ENCODE data around the gene GCG.

GCG gene

GRCh38 chr2:162152147-162152546 is at the start of gene GCG:
Gene GCG (minus strand): TSS chr2:162152247. CDS start chr2:162149178, 3,069 bp downstream.
- no peak for TF ChIP-seq JUND (IDR thresholded peaks at IDR 0.05; ENCODE audit: low read depth)
- in situ Hi-C loops (cut with HindIII; ENCODE audit: low pct_unique_long_range_greater_than_20kb, low sequenced_read_pairs) = no loop called here

DNA sequence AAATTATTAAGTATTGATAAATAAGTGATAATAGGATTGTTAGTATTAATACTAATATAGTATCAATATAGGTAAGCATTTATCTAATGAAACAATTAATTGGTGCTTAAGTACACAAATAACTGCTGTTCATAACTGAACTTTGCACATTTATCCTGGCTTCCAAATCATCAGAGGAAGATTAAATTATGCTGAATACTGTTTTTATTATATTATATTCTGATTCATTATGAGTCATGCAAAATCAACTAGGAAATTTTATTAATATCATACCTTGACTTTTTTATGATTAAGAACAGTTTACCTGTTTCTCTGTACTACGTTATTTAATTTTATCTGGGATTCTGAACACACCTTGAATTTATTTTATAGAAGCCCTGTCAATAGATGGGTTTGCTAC is 48.6 kb upstream of the GCG start:
- no peak for TF ChIP-seq JUND (IDR thresholded peaks at IDR 0.05; ENCODE audit: low read depth)
- DNase-seq (ENCODE audit: low read depth in 1 of 2, low spot score in 1 of 2) = no peak
- in situ Hi-C loops (cut with HindIII; ENCODE audit: low pct_unique_long_range_greater_than_20kb, low sequenced_read_pairs) = no loop called here

More at GRCh38 chr2:162152147-162152546, at the start of gene GCG:
- no peak for DNase-seq (ENCODE audit: low read depth in 1 of 2, low spot score in 1 of 2)

DNA sequence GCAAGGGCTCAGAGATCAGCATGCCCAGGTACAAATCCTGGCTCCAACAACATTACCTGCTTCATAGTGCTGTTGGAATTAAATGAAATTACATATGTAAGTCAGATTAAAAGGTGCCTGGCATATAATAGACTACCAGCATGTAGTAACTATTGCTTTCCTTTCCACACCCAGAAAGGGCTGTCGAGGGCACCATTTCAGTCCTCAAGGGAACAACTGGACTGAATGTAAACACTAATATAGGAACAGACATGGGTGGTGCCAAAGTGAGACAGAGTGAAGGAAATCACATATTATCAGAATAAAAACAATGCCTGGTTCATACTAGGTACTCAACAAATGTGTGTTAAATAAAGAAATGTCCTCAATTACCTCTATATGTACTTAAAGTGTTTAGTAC is 47.9 kb upstream of the GCG start:
- no peak for DNase-seq (ENCODE audit: low read depth in 1 of 2, low spot score in 1 of 2)
- in situ Hi-C loops (cut with HindIII; ENCODE audit: low pct_unique_long_range_greater_than_20kb, low sequenced_read_pairs) = no loop called here
- no peak for TF ChIP-seq JUND (IDR thresholded peaks at IDR 0.05; ENCODE audit: low read depth)

- TF ChIP-seq JUND (IDR thresholded peaks at IDR 0.05; ENCODE audit: low read depth) = no peak
- peak in 1 of 2 experiments; percentile 1 for DNase-seq (ENCODE audit: low read depth in 1 of 2, low spot score in 1 of 2)
- in situ Hi-C loops (cut with HindIII; ENCODE audit: low pct_unique_long_range_greater_than_20kb, low sequenced_read_pairs) = no loop called here
Measured at GRCh38 chr2:162198239-162198638, 46.2 kb upstream of the GCG start.

- no peak for TF ChIP-seq JUND (IDR thresholded peaks at IDR 0.05; ENCODE audit: low read depth)
- in situ Hi-C loops (cut with HindIII; ENCODE audit: low pct_unique_long_range_greater_than_20kb, low sequenced_read_pairs) = no loop called here
- no peak for DNase-seq (ENCODE audit: low read depth in 1 of 2, low spot score in 1 of 2)
Measured at GRCh38 chr2:162197069-162197825, 45.2 kb upstream of the GCG start.

DNA sequence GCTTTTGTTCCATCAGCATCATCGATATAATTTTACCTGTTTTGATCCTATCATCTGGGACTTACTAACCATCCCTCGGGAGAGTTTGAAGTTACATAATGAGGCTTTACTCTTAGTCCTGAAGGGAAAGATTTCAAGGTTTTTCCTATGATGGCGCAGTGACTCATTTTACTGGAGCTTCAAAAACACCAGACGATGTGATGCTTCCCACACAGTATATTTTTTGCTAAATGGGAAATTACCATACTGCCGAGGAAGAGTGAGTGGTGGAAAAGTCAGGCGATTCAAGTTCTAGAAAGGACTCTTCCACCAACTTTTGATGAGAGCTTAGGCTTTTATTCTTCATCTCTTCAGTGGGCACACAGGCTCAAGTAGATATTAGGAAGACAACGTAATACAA is 44.6 kb upstream of the GCG start:
- in situ Hi-C loops (cut with HindIII; ENCODE audit: low pct_unique_long_range_greater_than_20kb, low sequenced_read_pairs) = no loop called here
- no peak for TF ChIP-seq JUND (IDR thresholded peaks at IDR 0.05; ENCODE audit: low read depth)
- DNase-seq (ENCODE audit: low read depth in 1 of 2, low spot score in 1 of 2) = no peak

DNA sequence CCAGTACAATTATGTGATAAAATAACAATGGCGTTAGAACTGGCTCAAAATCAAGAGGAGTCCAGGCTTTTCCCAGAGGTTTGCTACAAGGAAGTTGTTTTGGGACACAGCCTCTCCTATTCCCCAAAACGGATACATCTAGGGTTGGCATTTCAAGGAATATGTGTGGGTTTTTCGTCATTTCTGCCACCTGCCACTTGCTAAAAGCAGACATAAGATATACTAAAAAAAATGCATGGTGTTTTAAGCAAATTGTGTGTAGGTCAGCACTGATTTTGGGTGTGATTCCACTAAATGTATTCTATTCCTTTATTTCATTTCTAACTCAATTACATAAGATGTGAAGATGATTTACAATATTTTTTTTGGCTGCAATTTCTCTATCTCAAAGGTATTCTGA is 36.4 kb upstream of the GCG start:
- TF ChIP-seq JUND (IDR thresholded peaks at IDR 0.05; ENCODE audit: low read depth) = no peak
- in situ Hi-C loops (cut with HindIII; ENCODE audit: low pct_unique_long_range_greater_than_20kb, low sequenced_read_pairs) = no loop called here
- no peak for DNase-seq (ENCODE audit: low read depth in 1 of 2, low spot score in 1 of 2)

DNA sequence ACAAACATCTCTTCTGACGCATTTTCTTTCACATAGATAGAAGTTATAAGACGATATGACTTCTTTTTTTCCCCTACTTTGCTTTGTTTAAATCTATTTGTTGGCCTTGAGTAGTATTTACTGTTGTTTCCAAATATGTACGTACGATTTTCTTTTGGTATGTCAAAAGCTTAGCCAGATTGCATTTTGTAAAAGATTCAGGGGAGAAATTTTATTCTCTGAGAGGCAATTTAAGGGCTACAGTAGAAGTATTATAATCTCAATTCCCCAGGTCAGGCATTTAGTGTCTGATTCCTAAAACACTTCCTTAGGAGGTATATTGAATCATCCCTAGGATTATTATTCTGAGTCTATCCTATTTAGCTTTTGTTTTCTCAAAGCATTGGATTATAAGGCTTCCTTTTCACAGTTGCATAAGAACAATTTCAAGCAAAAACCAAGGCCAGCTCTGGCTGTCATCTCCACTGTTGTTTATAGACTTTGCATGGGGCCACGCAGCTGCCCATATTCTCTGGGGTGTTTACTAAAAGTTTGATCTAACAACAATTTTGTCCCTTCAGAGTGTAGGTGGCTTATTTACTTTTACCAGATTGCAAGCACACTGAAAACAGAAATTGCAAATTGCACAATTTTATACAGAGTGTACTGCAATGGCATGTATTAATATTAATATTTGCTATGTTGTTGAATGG is 33.6 kb upstream of the GCG start:
- no peak for TF ChIP-seq JUND (IDR thresholded peaks at IDR 0.05; ENCODE audit: low read depth)
- in situ Hi-C loops (cut with HindIII; ENCODE audit: low pct_unique_long_range_greater_than_20kb, low sequenced_read_pairs) = no loop called here
- DNase-seq (ENCODE audit: low read depth in 1 of 2, low spot score in 1 of 2) = no peak

- no peak for TF ChIP-seq JUND (IDR thresholded peaks at IDR 0.05; ENCODE audit: low read depth)
- in situ Hi-C loops (cut with HindIII; ENCODE audit: low pct_unique_long_range_greater_than_20kb, low sequenced_read_pairs) = no loop called here
- no peak for DNase-seq (ENCODE audit: low read depth in 1 of 2, low spot score in 1 of 2)
Measured at GRCh38 chr2:162184821-162185450, 32.9 kb upstream of the GCG start.

DNA sequence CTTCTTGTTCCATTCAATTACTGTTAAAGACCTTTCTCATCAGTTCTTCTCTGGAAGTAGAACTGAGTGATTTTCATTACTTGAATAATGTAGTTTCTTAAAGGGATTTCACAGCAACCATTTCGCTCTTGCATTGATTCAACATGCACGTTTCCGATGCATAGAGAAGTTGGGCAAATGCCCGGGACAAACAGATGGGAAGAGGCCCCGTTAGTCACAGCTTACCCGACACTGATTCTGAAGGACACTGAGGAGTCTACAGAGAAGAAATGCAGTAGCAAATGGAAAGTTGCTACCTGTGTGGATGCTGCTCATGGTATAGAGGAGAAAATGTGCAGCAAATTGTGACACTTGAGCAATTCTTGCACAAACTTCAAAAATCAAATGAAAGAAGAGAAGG is 32.3 kb upstream of the GCG start:
- no peak for TF ChIP-seq JUND (IDR thresholded peaks at IDR 0.05; ENCODE audit: low read depth)
- in situ Hi-C loops (cut with HindIII; ENCODE audit: low pct_unique_long_range_greater_than_20kb, low sequenced_read_pairs) = no loop called here
- DNase-seq (ENCODE audit: low read depth in 1 of 2, low spot score in 1 of 2) = no peak

- in situ Hi-C loops (cut with HindIII; ENCODE audit: low pct_unique_long_range_greater_than_20kb, low sequenced_read_pairs) = no loop called here
- no peak for DNase-seq (ENCODE audit: low read depth in 1 of 2, low spot score in 1 of 2)
- no peak for TF ChIP-seq JUND (IDR thresholded peaks at IDR 0.05; ENCODE audit: low read depth)
Measured at GRCh38 chr2:162182395-162182794, 30.3 kb upstream of the GCG start.

- in situ Hi-C loops (cut with HindIII; ENCODE audit: low pct_unique_long_range_greater_than_20kb, low sequenced_read_pairs) = no loop called here
- DNase-seq (ENCODE audit: low read depth in 1 of 2, low spot score in 1 of 2) = no peak
- no peak for TF ChIP-seq JUND (IDR thresholded peaks at IDR 0.05; ENCODE audit: low read depth)
Measured at GRCh38 chr2:162177301-162177700, 25.3 kb upstream of the GCG start.

GRCh38 chr2:162175714-162176113 is 23.7 kb upstream of the GCG start:
- in situ Hi-C loops (cut with HindIII; ENCODE audit: low pct_unique_long_range_greater_than_20kb, low sequenced_read_pairs) = no loop called here
- TF ChIP-seq JUND (IDR thresholded peaks at IDR 0.05; ENCODE audit: low read depth) = no peak
- DNase-seq (ENCODE audit: low read depth in 1 of 2, low spot score in 1 of 2) = no peak
